NCI-H1092 treated with DMSO at 0.1 percent for 48 hours (cell line): Measurements from ENCODE around the gene OPN1MW3.
"Not testable (repeated sequence)": the region's sequence is repeated elsewhere in the genome, so short reads cannot be mapped to it uniquely, and the experiment has no call there.

Experiments used
- DNase-seq: peaks from one replicate; lab custom pipeline; 2025; lab: John Stamatoyannopoulos, UW

OPN1MW3 gene

DNA sequence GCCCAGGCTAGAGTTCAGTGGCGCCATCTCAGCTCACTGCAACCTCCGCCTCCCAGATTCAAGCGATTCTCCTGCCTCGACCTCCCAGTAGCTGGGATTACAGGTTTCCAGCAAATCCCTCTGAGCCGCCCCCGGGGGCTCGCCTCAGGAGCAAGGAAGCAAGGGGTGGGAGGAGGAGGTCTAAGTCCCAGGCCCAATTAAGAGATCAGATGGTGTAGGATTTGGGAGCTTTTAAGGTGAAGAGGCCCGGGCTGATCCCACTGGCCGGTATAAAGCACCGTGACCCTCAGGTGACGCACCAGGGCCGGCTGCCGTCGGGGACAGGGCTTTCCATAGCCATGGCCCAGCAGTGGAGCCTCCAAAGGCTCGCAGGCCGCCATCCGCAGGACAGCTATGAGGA is at the start of gene OPN1MW3:
Gene OPN1MW3, plus strand, starts transcription at position 301 of the 400 bp plus-strand sequence. Its CDS starts 38 bp downstream, at position 339.
- DNase-seq = not testable (repeated sequence)

DNA sequence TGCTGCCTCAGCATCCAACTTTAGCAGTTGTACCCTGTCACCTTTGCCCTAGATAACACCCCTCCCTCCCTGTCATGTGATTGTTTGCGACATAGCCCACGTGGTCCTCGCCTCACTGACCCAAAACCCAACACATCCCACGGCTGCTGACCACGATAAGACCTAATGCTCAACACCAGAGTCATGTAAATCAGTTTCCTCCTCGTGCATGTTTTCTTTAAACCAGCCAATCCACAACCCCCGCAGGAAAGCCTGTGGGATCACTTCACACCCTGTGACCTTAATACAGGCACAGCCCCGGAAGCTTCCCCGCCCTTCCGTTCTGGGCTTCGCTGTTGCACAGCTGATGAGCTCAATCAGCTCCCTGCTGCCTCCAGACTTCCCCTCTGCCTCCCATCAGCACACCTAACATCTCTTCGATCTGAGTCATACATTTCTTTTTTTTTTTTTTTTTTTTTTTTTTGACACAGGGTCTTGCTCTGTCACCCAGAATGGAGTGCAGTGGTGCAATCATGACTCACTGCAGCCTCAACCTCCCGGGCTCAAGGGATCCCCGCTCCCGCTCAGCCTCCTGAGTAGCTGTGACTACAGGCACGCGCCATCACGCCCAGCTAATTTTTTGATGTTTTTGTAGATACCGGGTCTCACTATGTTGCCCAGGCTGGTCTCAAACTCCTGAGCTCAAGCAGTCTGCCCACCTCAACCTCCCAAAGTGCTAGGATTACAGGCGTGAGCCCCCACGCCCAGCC is 47.5 kb upstream of the OPN1MW3 start:
- not testable (repeated sequence) for DNase-seq

DNA sequence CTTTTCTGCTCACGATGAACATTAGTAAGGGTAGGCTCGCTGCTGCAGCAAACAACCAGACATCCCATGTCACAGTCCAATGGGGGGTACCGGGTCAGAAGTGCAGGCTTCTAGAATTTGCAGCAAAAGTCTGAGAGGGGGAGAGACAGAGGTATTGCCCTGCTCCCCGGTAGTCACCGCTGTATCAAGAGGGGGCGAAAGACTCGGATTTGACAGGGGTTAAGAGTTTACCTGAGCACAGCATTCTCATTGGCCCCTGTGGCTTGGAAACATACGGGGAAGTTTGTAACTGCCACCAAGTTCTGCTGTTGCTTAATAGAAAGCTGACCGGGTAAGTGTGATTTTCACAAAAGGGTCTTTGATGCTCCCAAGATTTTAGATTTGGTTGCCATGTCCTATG is 46.3 kb upstream of the OPN1MW3 start:
- DNase-seq = not testable (repeated sequence)

DNA sequence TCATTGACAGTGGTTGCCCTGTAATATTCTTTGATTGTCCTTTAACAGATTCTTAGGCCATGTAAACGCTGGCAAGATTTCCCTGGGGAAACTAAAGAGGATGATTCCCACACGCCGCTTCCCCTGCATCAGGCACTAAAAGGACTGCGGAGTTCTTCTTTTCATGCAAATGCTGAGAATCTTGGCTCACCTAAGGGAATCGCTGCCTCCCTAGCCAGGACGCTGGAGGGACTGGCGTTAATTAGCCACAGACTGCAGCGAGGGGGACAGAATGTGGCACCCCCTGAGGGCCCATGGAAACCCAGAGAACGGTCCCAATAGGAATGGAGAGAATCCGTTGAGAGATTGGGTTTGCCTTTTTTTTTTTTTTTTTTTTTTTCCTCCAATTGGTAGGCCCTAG is 45.9 kb upstream of the OPN1MW3 start:
- DNase-seq = not testable (repeated sequence)

DNA sequence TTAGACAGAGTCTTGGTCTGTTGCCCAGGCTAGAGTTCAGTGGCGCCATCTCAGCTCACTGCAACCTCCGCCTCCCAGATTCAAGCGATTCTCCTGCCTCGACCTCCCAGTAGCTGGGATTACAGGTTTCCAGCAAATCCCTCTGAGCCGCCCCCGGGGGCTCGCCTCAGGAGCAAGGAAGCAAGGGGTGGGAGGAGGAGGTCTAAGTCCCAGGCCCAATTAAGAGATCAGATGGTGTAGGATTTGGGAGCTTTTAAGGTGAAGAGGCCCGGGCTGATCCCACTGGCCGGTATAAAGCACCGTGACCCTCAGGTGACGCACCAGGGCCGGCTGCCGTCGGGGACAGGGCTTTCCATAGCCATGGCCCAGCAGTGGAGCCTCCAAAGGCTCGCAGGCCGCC is 37.9 kb upstream of the OPN1MW3 start, which contains the start of gene OPN1MW2:
Gene OPN1MW2, plus strand, starts transcription at position 301 of the 400 bp plus-strand sequence. Its CDS starts 60 bp downstream, at position 361.
- DNase-seq = not testable (repeated sequence)

DNA sequence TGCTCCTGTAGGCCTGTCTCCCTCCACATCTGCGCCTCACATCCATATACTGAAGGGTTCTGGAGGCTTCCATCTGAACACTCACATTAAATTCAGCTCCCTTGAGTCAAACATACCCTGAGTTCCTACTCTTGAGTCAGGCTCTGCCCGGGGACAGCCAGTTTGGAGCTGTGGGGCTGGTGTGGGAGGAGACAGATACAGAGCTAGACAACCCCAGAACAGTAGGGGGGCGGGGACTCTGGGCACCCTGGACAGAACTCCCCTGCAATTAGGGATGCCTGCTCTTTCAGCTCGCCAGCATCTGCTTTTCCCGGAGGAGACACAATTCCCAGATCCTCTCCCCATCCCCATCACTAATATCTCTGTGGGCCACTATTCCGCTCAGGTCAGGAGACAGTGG is 32.1 kb upstream of the OPN1MW3 start:
- DNase-seq = not testable (repeated sequence)

DNA sequence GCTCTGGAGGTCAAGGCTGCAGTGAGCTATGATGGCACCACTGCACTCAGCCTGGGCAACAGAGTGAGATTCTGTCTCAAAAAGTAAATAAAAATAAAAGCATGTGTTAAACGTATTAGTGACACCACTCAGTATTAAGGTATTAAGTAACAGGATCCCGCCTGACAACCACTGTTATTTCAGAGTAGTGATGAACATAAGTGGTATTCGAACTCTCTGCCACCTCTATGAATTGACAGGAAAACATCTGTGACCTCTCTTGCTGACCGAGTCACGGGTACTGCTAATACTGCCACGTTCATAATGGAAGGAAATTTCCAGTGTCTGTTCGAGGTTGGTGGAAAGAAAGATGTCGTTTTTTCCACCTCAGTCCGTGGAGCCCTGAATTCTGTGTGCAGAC is 30.7 kb upstream of the OPN1MW3 start:
- DNase-seq = not testable (repeated sequence)

DNA sequence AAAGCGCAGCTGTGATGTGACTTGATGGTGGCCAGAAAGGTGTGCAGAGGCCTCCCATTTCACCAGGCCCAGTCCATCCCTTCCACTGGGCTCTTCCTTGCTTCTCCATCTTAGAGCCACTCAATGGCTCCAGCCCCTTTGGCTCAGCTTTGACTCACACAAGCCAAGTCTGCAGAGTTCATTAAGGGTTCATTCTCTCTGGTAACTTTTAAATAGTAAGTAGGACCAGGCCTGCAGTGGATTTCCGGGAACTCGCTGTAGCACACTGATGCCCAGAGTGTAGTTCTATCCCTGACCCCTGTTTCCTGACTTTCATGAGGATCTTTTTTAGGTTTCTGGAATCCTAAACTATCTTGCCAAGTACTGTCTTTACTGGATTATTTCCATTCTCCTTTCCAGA is 25.9 kb upstream of the OPN1MW3 start:
- DNase-seq = not testable (repeated sequence)

DNA sequence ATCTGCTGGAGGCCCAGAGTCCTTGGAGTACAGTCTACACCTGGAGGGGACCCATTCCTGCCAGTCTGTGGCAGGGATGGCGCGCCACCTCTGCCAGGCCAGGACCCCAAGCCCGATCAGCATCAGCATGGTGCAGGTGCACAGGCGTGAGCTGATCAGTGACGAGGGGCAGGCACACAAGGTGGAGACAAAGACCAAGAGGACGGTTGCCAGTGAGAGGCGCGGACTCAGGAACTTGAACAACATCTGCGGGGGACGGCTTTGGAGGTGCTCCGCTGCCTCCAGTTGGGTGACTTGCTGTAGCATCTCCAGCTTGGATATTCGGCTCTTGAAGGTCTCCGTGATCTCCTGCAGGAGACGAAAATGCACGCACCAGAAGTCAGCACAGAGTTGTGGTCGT is 23.8 kb upstream of the OPN1MW3 start:
- not testable (repeated sequence) for DNase-seq

DNA sequence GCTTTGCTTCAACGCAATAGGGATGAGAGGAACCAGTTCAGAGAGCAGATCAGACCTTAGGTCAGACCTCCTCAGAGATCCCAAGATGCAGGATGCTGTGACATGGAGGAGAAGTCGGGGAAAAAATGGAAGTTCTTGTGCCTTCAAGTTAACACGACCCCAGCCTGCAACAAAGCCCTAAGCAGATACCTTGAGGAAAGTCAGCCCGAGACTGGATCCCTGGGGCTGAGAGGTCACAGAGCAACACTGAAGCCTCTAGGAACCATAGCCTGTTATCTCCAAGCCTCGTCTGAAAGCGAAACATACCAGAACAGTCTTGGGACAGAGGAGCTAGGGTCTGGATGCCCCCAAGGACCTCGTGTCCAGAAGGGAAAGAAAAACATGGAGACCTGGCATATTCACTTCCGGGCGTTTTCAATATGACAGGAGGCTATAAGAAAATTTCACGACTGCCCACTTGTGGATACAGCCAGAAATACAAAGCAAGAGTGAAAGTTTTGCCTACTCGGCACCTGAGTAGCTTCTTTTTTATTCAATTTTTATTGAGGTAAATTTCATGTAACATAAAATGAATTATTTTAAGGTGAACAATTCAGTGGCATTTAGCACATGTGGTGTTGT is 18.3 kb upstream of the OPN1MW3 start:
- DNase-seq = not testable (repeated sequence)

DNA sequence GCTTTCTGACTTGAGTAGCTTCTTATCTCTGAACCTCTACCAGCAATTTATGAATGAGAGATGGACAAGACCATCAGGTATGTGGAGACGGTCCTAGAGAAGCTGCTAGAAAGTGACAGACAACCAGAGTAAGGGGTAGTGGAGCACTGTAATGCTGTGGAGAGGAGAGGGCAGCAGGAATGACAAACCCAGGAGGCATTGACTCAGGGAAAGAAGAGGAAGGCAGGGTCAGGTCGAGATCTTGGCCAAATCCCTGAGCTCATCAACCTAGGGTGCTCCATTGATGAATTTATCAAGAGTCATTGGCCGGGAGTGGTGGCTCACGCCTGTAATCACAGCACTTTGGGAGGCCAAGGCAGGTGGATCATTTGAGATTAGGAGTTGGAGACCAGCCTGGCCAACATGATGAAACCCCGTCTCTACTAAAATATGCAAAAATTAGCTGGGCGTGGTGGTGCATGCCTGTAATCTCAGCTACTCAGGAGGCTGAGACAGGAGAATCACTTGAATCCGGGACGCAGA is 17.3 kb upstream of the OPN1MW3 start:
- not testable (repeated sequence) for DNase-seq

DNA sequence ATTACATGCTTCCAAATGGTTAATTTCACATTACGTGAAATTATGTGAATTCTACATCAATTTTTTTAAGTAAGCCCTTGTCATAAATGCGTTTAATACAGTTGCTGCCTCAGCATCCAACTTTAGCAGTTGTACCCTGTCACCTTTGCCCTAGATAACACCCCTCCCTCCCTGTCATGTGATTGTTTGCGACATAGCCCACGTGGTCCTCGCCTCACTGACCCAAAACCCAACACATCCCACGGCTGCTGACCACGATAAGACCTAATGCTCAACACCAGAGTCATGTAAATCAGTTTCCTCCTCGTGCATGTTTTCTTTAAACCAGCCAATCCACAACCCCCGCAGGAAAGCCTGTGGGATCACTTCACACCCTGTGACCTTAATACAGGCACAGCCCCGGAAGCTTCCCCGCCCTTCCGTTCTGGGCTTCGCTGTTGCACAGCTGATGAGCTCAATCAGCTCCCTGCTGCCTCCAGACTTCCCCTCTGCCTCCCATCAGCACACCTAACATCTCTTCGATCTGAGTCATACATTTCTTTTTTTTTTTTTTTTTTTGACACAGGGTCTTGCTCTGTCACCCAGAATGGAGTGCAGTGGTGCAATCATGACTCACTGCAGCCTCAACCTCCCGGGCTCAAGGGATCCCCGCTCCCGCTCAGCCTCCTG is 9.9 kb upstream of the OPN1MW3 start:
- DNase-seq = not testable (repeated sequence)

DNA sequence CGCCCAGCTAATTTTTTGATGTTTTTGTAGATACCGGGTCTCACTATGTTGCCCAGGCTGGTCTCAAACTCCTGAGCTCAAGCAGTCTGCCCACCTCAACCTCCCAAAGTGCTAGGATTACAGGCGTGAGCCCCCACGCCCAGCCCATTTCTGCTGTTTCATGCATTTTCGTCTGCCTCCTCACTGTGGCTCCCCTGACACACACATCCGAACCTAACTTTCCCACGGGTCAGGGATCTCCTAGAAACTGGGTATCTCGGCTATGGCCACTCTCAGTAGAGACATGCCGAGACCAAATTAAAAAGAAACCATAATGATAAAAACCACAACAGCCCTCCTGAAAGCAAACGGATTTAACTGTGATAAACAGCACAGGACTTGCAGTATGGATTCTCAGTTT is 9.3 kb upstream of the OPN1MW3 start:
- not testable (repeated sequence) for DNase-seq

DNA sequence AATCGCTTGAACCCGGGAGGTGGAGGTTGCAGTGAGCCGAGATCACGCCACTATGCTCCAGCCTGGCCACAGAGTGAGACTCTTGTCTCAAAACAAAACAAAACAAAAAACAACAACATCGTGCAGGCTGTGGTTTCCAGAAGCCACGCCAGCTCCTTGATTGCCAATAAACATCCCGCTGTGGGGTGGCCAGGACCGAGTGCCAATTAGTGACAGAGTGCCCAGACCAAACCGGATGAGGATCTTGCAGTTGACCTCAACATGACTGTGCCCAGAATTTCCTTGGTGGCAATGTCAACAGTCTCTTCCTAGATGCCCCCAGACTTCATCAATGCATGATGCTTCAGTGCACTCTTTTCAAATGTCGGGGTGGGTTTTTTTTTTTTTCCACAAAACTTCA is 1.3 kb downstream of the OPN1MW3 start:
- not testable (repeated sequence) for DNase-seq

DNA sequence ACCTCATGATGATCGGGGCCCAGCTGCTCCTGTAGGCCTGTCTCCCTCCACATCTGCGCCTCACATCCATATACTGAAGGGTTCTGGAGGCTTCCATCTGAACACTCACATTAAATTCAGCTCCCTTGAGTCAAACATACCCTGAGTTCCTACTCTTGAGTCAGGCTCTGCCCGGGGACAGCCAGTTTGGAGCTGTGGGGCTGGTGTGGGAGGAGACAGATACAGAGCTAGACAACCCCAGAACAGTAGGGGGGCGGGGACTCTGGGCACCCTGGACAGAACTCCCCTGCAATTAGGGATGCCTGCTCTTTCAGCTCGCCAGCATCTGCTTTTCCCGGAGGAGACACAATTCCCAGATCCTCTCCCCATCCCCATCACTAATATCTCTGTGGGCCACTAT is 5.7 kb downstream of the OPN1MW3 start:
- not testable (repeated sequence) for DNase-seq

DNA sequence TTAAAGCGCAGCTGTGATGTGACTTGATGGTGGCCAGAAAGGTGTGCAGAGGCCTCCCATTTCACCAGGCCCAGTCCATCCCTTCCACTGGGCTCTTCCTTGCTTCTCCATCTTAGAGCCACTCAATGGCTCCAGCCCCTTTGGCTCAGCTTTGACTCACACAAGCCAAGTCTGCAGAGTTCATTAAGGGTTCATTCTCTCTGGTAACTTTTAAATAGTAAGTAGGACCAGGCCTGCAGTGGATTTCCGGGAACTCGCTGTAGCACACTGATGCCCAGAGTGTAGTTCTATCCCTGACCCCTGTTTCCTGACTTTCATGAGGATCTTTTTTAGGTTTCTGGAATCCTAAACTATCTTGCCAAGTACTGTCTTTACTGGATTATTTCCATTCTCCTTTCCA is 11.9 kb downstream of the OPN1MW3 start:
- not testable (repeated sequence) for DNase-seq

DNA sequence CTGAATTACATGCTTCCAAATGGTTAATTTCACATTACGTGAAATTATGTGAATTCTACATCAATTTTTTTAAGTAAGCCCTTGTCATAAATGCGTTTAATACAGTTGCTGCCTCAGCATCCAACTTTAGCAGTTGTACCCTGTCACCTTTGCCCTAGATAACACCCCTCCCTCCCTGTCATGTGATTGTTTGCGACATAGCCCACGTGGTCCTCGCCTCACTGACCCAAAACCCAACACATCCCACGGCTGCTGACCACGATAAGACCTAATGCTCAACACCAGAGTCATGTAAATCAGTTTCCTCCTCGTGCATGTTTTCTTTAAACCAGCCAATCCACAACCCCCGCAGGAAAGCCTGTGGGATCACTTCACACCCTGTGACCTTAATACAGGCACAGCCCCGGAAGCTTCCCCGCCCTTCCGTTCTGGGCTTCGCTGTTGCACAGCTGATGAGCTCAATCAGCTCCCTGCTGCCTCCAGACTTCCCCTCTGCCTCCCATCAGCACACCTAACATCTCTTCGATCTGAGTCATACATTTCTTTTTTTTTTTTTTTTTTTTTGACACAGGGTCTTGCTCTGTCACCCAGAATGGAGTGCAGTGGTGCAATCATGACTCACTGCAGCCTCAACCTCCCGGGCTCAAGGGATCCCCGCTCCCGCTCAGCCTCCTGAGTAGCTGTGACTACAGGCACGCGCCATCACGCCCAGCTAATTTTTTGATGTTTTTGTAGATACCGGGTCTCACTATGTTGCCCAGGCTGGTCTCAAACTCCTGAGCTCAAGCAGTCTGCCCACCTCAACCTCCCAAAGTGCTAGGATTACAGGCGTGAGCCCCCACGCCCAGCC is 27.3 kb downstream of the OPN1MW3 start:
- DNase-seq = not testable (repeated sequence)

DNA sequence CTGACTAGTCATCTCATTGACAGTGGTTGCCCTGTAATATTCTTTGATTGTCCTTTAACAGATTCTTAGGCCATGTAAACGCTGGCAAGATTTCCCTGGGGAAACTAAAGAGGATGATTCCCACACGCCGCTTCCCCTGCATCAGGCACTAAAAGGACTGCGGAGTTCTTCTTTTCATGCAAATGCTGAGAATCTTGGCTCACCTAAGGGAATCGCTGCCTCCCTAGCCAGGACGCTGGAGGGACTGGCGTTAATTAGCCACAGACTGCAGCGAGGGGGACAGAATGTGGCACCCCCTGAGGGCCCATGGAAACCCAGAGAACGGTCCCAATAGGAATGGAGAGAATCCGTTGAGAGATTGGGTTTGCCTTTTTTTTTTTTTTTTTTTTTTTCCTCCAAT is 29.0 kb downstream of the OPN1MW3 start:
- not testable (repeated sequence) for DNase-seq

DNA sequence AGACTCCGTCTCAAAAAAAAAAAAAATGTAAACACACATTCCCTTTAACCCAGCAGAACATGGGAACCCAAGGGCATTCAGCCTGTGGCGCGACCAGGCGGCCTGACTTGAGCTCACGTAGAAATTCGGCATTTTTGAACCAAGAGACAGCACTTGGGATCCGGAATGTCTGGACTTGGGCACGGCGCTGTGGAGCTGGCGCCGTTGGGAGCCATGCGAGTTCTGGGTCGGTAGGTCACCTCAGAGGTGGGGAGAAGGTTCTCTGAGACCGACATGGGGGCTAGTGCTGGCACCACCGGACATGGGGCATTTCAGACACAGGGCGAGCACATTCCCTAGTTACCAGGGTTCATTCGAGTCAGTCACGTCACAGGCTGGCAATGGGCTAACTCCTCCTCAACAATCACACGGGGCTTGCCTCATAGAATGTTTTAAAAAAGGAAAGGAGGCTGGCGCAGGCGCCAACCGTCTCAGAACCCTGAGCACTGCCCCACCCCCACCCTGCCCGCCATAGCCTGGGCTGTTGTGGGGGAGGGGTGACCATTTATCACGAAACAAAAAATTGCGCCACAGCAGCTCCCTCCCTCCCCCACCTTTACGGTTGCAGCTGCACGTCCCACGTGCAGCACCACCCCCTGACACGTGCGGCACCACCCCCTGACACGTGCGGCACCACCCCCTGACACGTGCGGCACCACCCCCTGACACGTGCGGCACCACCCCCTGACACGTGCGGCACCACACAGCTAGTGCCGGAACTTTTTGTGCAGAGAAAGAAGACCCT is 37.6 kb downstream of the OPN1MW3 start, which contains the start of gene TEX28:
Gene TEX28, minus strand, starts transcription at position 334 of the 784 bp plus-strand sequence. CDS start 3,007 bp downstream, outside the sequence.
- no peak for DNase-seq

DNA sequence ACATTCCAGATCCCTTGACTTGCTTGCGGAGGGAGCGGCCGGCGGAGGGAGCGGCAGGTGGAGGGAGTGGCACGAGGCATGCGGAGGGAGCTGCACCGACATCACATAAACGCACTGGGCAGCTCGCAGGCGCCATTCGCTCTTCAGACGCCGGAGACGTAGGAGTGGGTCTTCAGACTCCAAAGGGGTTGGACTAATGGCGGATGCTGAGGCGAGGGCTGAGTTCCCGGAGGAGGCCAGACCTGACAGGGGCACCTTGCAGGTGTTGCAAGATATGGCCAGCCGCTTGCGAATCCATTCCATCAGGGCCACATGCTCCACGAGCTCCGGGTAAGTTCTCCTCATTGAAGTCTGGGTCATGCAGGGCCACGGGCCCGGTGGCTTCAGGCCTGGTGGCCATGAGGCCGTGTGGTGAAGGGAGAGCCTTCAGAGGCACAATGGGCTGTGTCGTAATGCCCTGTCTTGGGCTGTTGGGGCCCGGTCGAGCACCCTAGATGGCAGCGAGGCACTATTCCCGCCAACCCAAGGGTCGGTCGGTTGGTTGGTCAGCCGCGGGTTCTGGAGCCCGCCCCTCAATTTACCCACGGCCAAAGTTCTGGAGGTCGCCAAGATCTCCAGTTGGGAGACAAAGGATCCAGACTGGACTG is 38.4 kb downstream of the OPN1MW3 start, which contains the start of gene TKTL1:
Gene TKTL1, plus strand, starts transcription at position 132 of the 647 bp plus-strand sequence. Its CDS starts 65 bp downstream, at position 197.
- DNase-seq = no peak
